ENCODE results near the gene NRXN3. TPM values are rescaled to one million over a fixed set of nuclear protein-coding genes. Genes with fewer than 3 reads are reported as not detected.

Gene NRXN3
- total RNA-seq, 1 donor = 2.5 TPM

- DNase-seq (ENCODE audit: insufficient read length, low spot score, missing footprints) = no peak
- H3K36me3 ChIP-seq (ENCODE audit: insufficient read depth, low read length) = no peaks in the 10 kb centered on the region
- H3K27me3 ChIP-seq (ENCODE audit: insufficient read depth, low read length) = no peaks in the 10 kb centered on the region
- H3K4me2 ChIP-seq (ENCODE audit: insufficient read depth, low read length) = no peak overlapping the region
- H3K79me2 ChIP-seq (ENCODE audit: insufficient read depth, low read length) = no peaks in the 10 kb centered on the region
- no peaks in the 10 kb centered on the region for H4K20me1 ChIP-seq (ENCODE audit: insufficient read depth, low read length)
- H3K4me3 ChIP-seq (ENCODE audit: insufficient read depth, low read length) = no peak overlapping the region
- TF ChIP-seq, protein P1, sequence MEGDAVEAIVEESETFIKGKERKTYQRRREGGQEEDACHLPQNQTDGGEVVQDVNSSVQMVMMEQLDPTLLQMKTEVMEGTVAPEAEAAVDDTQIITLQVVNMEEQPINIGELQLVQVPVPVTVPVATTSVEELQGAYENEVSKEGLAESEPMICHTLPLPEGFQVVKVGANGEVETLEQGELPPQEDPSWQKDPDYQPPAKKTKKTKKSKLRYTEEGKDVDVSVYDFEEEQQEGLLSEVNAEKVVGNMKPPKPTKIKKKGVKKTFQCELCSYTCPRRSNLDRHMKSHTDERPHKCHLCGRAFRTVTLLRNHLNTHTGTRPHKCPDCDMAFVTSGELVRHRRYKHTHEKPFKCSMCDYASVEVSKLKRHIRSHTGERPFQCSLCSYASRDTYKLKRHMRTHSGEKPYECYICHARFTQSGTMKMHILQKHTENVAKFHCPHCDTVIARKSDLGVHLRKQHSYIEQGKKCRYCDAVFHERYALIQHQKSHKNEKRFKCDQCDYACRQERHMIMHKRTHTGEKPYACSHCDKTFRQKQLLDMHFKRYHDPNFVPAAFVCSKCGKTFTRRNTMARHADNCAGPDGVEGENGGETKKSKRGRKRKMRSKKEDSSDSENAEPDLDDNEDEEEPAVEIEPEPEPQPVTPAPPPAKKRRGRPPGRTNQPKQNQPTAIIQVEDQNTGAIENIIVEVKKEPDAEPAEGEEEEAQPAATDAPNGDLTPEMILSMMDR (IDR thresholded peaks at IDR 0.05; ENCODE audit: extremely low read depth, low read depth, low read length) = no peak
- H2AFZ ChIP-seq (ENCODE audit: low read length) = no peak overlapping the region
- no peaks in the 10 kb centered on the region for H3K4me1 ChIP-seq (ENCODE audit: insufficient read depth, low read length)
- no peak overlapping the region for H3K27ac ChIP-seq (ENCODE audit: low read depth, low read length)
- H3K9me3 ChIP-seq (ENCODE audit: low read depth, low read length) = no peaks in the 10 kb centered on the region
Observed at GRCh38 chr14:78709795-78710557, 539.8 kb downstream of the NRXN3 start.

- H3K27me3 ChIP-seq (ENCODE audit: insufficient read depth, low read length) = no peaks in the 10 kb centered on the region
- no peaks in the 10 kb centered on the region for H3K9me3 ChIP-seq (ENCODE audit: low read depth, low read length)
- no peak for DNase-seq (ENCODE audit: insufficient read length, low spot score, missing footprints)
- H2AFZ ChIP-seq (ENCODE audit: low read length) = no peak overlapping the region
- no peak overlapping the region for H3K4me2 ChIP-seq (ENCODE audit: insufficient read depth, low read length)
- TF ChIP-seq, protein P1 (IDR thresholded peaks at IDR 0.05; ENCODE audit: extremely low read depth, low read depth, low read length) = no peak
- no peaks in the 10 kb centered on the region for H4K20me1 ChIP-seq (ENCODE audit: insufficient read depth, low read length)
- no peak overlapping the region for H3K4me3 ChIP-seq (ENCODE audit: insufficient read depth, low read length)
- H3K79me2 ChIP-seq (ENCODE audit: insufficient read depth, low read length) = no peaks in the 10 kb centered on the region
- no peaks in the 10 kb centered on the region for H3K4me1 ChIP-seq (ENCODE audit: insufficient read depth, low read length)
- H3K36me3 ChIP-seq (ENCODE audit: insufficient read depth, low read length) = no peaks in the 10 kb centered on the region
- no peak overlapping the region for H3K27ac ChIP-seq (ENCODE audit: low read depth, low read length)
Observed at GRCh38 chr14:78710963-78711362, 540.8 kb downstream of the NRXN3 start.

- Histone ChIP-seq H3K4me2 (ENCODE audit: insufficient read depth, low read length) (no peak overlapping the region), H3K27me3 (ENCODE audit: insufficient read depth, low read length) (no peaks in the 10 kb centered on the region), H3K4me3 (ENCODE audit: insufficient read depth, low read length) (no peak overlapping the region), H3K9me3 (ENCODE audit: low read depth, low read length) (no peaks in the 10 kb centered on the region), H4K20me1 (ENCODE audit: insufficient read depth, low read length) (no peaks in the 10 kb centered on the region), H3K27ac (ENCODE audit: low read depth, low read length) (no peak overlapping the region), H3K36me3 (ENCODE audit: insufficient read depth, low read length) (no peaks in the 10 kb centered on the region), H2AFZ (ENCODE audit: low read length) (no peak overlapping the region), H3K79me2 (ENCODE audit: insufficient read depth, low read length) (no peaks in the 10 kb centered on the region), H3K4me1 (ENCODE audit: insufficient read depth, low read length) (no peaks in the 10 kb centered on the region)
- TF ChIP-seq, protein P1 (IDR thresholded peaks at IDR 0.05; ENCODE audit: extremely low read depth, low read depth, low read length) = no peak
- DNase-seq (ENCODE audit: insufficient read length, low spot score, missing footprints) = no peak
Observed at GRCh38 chr14:78713716-78714115, 543.5 kb downstream of the NRXN3 start.

DNA sequence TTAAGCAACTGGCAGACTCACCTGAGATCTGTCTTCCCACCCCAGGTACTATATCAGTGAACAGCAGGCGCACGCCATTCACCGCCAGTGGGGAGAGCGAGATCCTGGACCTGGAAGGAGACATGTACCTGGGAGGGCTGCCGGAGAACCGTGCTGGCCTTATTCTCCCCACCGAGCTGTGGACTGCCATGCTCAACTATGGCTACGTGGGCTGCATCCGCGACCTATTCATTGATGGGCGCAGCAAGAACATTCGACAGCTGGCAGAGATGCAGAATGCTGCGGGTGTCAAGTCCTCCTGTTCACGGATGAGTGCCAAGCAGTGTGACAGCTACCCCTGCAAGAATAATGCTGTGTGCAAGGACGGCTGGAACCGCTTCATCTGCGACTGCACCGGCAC is 544.5 kb downstream of the NRXN3 start:
- Histone ChIP-seq H4K20me1 (ENCODE audit: insufficient read depth, low read length) (no peaks in the 10 kb centered on the region), H3K4me1 (ENCODE audit: insufficient read depth, low read length) (no peaks in the 10 kb centered on the region), H2AFZ (ENCODE audit: low read length) (no peak overlapping the region), H3K4me2 (ENCODE audit: insufficient read depth, low read length) (no peak overlapping the region), H3K27me3 (ENCODE audit: insufficient read depth, low read length) (no peaks in the 10 kb centered on the region), H3K9me3 (ENCODE audit: low read depth, low read length) (no peaks in the 10 kb centered on the region), H3K79me2 (ENCODE audit: insufficient read depth, low read length) (no peaks in the 10 kb centered on the region), H3K4me3 (ENCODE audit: insufficient read depth, low read length) (no peak overlapping the region), H3K36me3 (ENCODE audit: insufficient read depth, low read length) (no peaks in the 10 kb centered on the region), H3K27ac (ENCODE audit: low read depth, low read length) (no peak overlapping the region)
- TF ChIP-seq, protein P1 (IDR thresholded peaks at IDR 0.05; ENCODE audit: extremely low read depth, low read depth, low read length) = no peak
- DNase-seq (ENCODE audit: insufficient read length, low spot score, missing footprints) = no peak

All from osteoblast (primary cell).